ENCODE data around the gene KIAA0825.

Gene KIAA0825

DNA sequence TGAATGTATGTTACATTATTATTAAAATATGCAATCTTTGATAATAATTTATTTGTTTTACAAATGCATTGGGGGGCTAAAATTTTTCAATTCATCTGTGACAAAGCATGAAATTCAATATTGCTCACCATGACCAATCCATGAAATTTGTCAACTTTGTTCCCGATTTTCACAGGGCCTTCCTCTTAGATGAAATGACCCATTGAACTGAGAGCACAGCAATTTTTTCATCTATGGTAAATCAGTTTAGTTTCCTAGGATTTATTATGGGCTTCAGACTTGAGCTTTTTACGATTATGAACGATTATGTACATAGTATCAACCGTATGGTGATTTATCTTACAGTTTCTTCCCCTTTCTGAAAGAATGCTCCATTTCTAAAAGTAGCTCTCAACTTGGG, 157.3 kb downstream of the KIAA0825 start:
- no peaks in the 10 kb centered on the region for H3K79me2 ChIP-seq (ENCODE audit: insufficient read depth, low read length)
- no peak for TF ChIP-seq EZH2 (IDR thresholded peaks at IDR 0.05; ENCODE audit: borderline replicate concordance, low read length)
- TF ChIP-seq, protein P1, sequence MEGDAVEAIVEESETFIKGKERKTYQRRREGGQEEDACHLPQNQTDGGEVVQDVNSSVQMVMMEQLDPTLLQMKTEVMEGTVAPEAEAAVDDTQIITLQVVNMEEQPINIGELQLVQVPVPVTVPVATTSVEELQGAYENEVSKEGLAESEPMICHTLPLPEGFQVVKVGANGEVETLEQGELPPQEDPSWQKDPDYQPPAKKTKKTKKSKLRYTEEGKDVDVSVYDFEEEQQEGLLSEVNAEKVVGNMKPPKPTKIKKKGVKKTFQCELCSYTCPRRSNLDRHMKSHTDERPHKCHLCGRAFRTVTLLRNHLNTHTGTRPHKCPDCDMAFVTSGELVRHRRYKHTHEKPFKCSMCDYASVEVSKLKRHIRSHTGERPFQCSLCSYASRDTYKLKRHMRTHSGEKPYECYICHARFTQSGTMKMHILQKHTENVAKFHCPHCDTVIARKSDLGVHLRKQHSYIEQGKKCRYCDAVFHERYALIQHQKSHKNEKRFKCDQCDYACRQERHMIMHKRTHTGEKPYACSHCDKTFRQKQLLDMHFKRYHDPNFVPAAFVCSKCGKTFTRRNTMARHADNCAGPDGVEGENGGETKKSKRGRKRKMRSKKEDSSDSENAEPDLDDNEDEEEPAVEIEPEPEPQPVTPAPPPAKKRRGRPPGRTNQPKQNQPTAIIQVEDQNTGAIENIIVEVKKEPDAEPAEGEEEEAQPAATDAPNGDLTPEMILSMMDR (IDR thresholded peaks at IDR 0.05; ENCODE audit: low read length): no peak
- no peaks in the 10 kb centered on the region for H3K4me1 ChIP-seq (ENCODE audit: insufficient read depth, low read length, severe bottlenecking)

DNA sequence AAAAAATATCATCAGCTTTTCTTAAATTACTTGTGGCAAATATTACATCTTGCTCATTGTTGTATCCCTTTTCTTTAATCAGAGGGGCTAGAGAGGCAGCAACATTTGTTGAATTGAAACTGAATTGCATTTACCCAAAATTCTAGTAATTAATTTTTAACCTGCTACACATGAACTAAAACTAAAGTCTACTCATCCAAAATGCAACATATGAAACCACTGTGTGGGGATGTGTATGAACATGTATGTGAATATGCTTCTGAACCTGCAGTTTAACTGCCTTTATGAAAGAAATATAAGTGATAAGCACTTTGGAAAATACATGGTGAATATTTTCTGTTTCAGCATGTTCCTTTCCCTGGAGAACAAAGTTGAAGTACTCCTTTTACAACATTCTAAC, 158.5 kb downstream of the KIAA0825 start:
- H3K4me3 ChIP-seq (ENCODE audit: low read depth, low read length, poor library complexity, severe bottlenecking): no peak overlapping the region

More for the DNA sequence above, 157.3 kb downstream of the KIAA0825 start:
- H4K20me1 ChIP-seq (ENCODE audit: insufficient read depth, low read length): no peaks in the 10 kb centered on the region
- no peak overlapping the region for H3K27ac ChIP-seq (ENCODE audit: low read depth, low read length, poor library complexity, severe bottlenecking)
- no peaks in the 10 kb centered on the region for H3K9me3 ChIP-seq (ENCODE audit: low read length)
- H3K9me2 ChIP-seq (ENCODE audit: low read depth, low read length): no peaks in the 10 kb centered on the region
- no peak overlapping the region for H3K9ac ChIP-seq (ENCODE audit: low read length)
- H2AFZ ChIP-seq (ENCODE audit: low read length): no peak overlapping the region
- H3K36me3 ChIP-seq (ENCODE audit: insufficient read depth, low read length): no peaks in the 10 kb centered on the region
- no peaks in the 10 kb centered on the region for H3K27me3 ChIP-seq (ENCODE audit: insufficient read depth, low read length)
- H3F3A ChIP-seq (ENCODE audit: insufficient read depth, low read length): no peaks in the 10 kb centered on the region
- H3K4me3 ChIP-seq (ENCODE audit: low read depth, low read length, poor library complexity, severe bottlenecking): no peak overlapping the region
- H3K4me2 ChIP-seq (ENCODE audit: low read length): no peak overlapping the region

GRCh38 chr5:94457788-94458187, 160.6 kb downstream of the KIAA0825 start:
- H3K4me2 ChIP-seq (ENCODE audit: low read length): no peak overlapping the region
- no peaks in the 10 kb centered on the region for H3K4me1 ChIP-seq (ENCODE audit: insufficient read depth, low read length, severe bottlenecking)
- no peaks in the 10 kb centered on the region for H3F3A ChIP-seq (ENCODE audit: insufficient read depth, low read length)
- H3K79me2 ChIP-seq (ENCODE audit: insufficient read depth, low read length): no peaks in the 10 kb centered on the region
- no peaks in the 10 kb centered on the region for H3K27me3 ChIP-seq (ENCODE audit: insufficient read depth, low read length)
- no peak overlapping the region for H3K4me3 ChIP-seq (ENCODE audit: low read depth, low read length, poor library complexity, severe bottlenecking)
- H3K9ac ChIP-seq (ENCODE audit: low read length): no peak overlapping the region
- TF ChIP-seq, protein P1 (IDR thresholded peaks at IDR 0.05; ENCODE audit: low read length): no peak
- TF ChIP-seq EZH2 (IDR thresholded peaks at IDR 0.05; ENCODE audit: borderline replicate concordance, low read length): no peak
- H4K20me1 ChIP-seq (ENCODE audit: insufficient read depth, low read length): no peaks in the 10 kb centered on the region
- no peak overlapping the region for H2AFZ ChIP-seq (ENCODE audit: low read length)
- H3K9me2 ChIP-seq (ENCODE audit: low read depth, low read length): no peaks in the 10 kb centered on the region
- no peak overlapping the region for H3K27ac ChIP-seq (ENCODE audit: low read depth, low read length, poor library complexity, severe bottlenecking)
- no peaks in the 10 kb centered on the region for H3K9me3 ChIP-seq (ENCODE audit: low read length)
- no peaks in the 10 kb centered on the region for H3K36me3 ChIP-seq (ENCODE audit: insufficient read depth, low read length)

More for the DNA sequence above, 158.5 kb downstream of the KIAA0825 start:
- no peaks in the 10 kb centered on the region for H3K4me1 ChIP-seq (ENCODE audit: insufficient read depth, low read length, severe bottlenecking)
- no peaks in the 10 kb centered on the region for H3K9me2 ChIP-seq (ENCODE audit: low read depth, low read length)
- H3F3A ChIP-seq (ENCODE audit: insufficient read depth, low read length): no peaks in the 10 kb centered on the region
- H2AFZ ChIP-seq (ENCODE audit: low read length): no peak overlapping the region
- H3K27ac ChIP-seq (ENCODE audit: low read depth, low read length, poor library complexity, severe bottlenecking): no peak overlapping the region
- no peaks in the 10 kb centered on the region for H3K27me3 ChIP-seq (ENCODE audit: insufficient read depth, low read length)
- no peaks in the 10 kb centered on the region for H3K79me2 ChIP-seq (ENCODE audit: insufficient read depth, low read length)
- no peak overlapping the region for H3K4me2 ChIP-seq (ENCODE audit: low read length)
- H3K9me3 ChIP-seq (ENCODE audit: low read length): no peaks in the 10 kb centered on the region
- TF ChIP-seq EZH2 (IDR thresholded peaks at IDR 0.05; ENCODE audit: borderline replicate concordance, low read length): no peak
- TF ChIP-seq, protein P1 (IDR thresholded peaks at IDR 0.05; ENCODE audit: low read length): no peak
- H3K36me3 ChIP-seq (ENCODE audit: insufficient read depth, low read length): no peaks in the 10 kb centered on the region
- no peaks in the 10 kb centered on the region for H4K20me1 ChIP-seq (ENCODE audit: insufficient read depth, low read length)
- H3K9ac ChIP-seq (ENCODE audit: low read length): no peak overlapping the region
